Activated CD4-positive, alpha-beta T cell treated with anti-CD3 and anti-CD28 coated beads, Interleukin-2, amount 10 ng/mL, durations not matched to agents 24 days and 14 days (primary cell): ENCODE measurements around the gene VCY. TPM values are rescaled to one million over a fixed set of nuclear protein-coding genes. Genes with fewer than 3 reads are reported as not detected.
"Not testable (repeated sequence)": the region's sequence is repeated elsewhere in the genome, so short reads cannot be mapped to it uniquely, and the experiment has no call there.

Experiments used
- DNase-seq: peaks from one replicate; pipeline ENCODE4 v3.0.0; 2022
- H3K27ac Mint-ChIP-seq: one replicate; pipeline ENCODE4 v1.8.0; 2022; ENCODE audit warnings: mild to moderate bottlenecking, mixed read lengths
- H3K27me3 Mint-ChIP-seq: one replicate; pipeline ENCODE4 v1.8.0; 2022; ENCODE audit warnings: mixed read lengths
- H3K36me3 Mint-ChIP-seq: one replicate; pipeline ENCODE4 v1.8.0; 2022; ENCODE audit warnings: low read depth, mild to moderate bottlenecking, mixed read lengths
- H3K4me1 Mint-ChIP-seq: one replicate; pipeline ENCODE4 v1.8.0; 2021; ENCODE audit warnings: mixed read lengths
- H3K4me3 Mint-ChIP-seq: one replicate; pipeline ENCODE4 v1.8.0; 2022; ENCODE audit warnings: mild to moderate bottlenecking, moderate library complexity, mixed read lengths
- H3K9me3 Mint-ChIP-seq: one replicate; pipeline ENCODE4 v1.8.0; 2021; ENCODE audit warnings: mixed read lengths
- intact Hi-C: fragments of 100-400 bp; cut with micrococcal nuclease; formaldehyde crosslinking; loops from one replicate; pipeline ENCODE4 v1.15.1; 2023
- total RNA-seq: library from RNA; stranded (reverse); gene quantifications from 2 replicates; pipeline ENCODE4 v1.2.3, GENCODE V29; 2022

VCY gene
- total RNA-seq: not detected in 2 replicates

DNA sequence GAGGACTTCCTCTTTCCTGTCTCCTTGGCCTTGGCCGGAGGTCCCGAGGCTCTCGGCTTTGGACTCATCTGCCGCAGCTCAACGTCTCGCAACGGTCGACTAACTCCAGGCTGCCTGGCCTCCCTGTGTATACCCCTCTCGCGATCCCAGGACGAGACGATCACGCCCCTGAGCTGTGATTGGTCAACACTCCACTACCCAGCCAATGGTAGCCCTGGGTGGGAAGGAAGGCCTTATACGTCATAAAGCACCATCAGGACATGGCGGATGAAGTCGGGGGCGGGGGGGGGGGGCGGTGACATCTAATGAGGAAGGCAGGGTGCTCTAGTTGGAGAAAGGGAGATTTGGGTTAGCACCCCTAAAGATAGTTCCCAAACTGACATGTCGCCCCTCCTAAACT is at the start of gene VCY:
Gene VCY, minus strand, starts transcription at position 101 of the 400 bp plus-strand sequence. Its CDS starts 33 bp downstream, at position 68.
- H3K27me3 Mint-ChIP-seq, DNase-seq, H3K4me3 Mint-ChIP-seq, H3K27ac Mint-ChIP-seq, intact Hi-C loops, H3K9me3 Mint-ChIP-seq, H3K36me3 Mint-ChIP-seq, H3K4me1 Mint-ChIP-seq: not testable (repeated sequence)

DNA sequence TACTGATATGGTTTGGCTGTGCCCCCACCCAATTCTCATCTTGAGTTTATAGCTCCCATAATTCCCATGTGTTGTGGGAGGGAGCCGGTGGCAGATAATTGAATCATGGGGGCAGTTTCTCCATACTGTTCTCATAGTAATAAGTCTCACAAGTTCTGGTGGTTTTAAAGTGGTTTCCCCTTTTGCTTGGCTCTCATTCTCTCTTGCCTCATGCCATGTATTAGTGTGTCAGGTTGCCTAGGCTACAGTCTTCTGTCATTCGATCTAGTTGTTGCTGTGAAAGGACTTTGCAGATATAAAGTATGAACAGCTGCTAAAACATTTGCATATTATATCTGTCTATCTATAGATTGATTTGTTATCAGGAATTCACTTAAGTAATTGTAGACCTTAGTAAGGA is 44.1 kb upstream of the VCY start:
- intact Hi-C loops: not testable (repeated sequence)

DNA sequence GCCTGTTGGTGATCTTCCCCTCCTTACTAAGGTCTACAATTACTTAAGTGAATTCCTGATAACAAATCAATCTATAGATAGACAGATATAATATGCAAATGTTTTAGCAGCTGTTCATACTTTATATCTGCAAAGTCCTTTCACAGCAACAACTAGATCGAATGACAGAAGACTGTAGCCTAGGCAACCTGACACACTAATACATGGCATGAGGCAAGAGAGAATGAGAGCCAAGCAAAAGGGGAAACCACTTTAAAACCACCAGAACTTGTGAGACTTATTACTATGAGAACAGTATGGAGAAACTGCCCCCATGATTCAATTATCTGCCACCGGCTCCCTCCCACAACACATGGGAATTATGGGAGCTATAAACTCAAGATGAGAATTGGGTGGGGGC is 25.6 kb upstream of the VCY start:
- intact Hi-C loops, H3K4me1 Mint-ChIP-seq: not testable (repeated sequence)

More for the DNA sequence above, 44.1 kb upstream of the VCY start:
- not testable (repeated sequence) for H3K9me3 Mint-ChIP-seq, H3K4me1 Mint-ChIP-seq, DNase-seq, H3K4me3 Mint-ChIP-seq, H3K27me3 Mint-ChIP-seq, H3K27ac Mint-ChIP-seq, H3K36me3 Mint-ChIP-seq

DNA sequence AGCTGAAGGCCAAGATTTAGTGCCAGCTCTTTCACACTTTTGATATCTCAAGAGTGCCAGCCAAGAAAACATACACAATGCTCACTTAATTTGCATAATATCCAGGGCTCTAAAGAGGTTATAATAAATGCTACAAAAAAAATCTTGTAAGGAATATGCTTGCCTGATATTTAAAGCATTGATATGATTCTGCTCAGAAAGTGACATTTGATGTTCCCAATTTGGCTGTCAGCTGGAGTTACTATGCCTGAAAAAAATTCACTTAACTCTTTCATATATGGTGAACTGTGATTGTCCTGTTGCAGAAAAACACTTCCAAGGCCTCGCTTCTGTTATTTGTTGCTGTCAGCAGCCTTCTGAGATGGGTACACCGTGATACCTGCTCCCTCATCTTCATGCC is 43.9 kb downstream of the VCY start:
- H3K27me3 Mint-ChIP-seq, DNase-seq, H3K27ac Mint-ChIP-seq, H3K36me3 Mint-ChIP-seq, H3K4me3 Mint-ChIP-seq, H3K9me3 Mint-ChIP-seq, H3K4me1 Mint-ChIP-seq, intact Hi-C loops: not testable (repeated sequence)

More for the DNA sequence above, 25.6 kb upstream of the VCY start:
- H3K36me3 Mint-ChIP-seq, H3K27me3 Mint-ChIP-seq, H3K4me3 Mint-ChIP-seq, DNase-seq, H3K9me3 Mint-ChIP-seq, H3K27ac Mint-ChIP-seq: not testable (repeated sequence)

Other genes starting within 250 kb of the VCY start
- not detected in 2 replicates for gene VCY1B, start 69.8 kb upstream of the VCY start, total RNA-seq